Neutrophil (primary cell): Measurements from ENCODE around the gene RAB4A.

Experiments
- H3K27ac ChIP-seq: fragments of 200-600 bp; sonication (generic); 2 replicates; pipeline ENCODE4 v1.5.1; 2016; ENCODE audit warnings: mild to moderate bottlenecking, moderate library complexity
- H3K27me3 ChIP-seq: fragments of 200-600 bp; sonication (generic); 2 replicates; pipeline ENCODE4 v1.6.0; 2016; ENCODE audit warnings: mild to moderate bottlenecking
- H3K36me3 ChIP-seq: fragments of 200-600 bp; sonication (generic); 2 replicates; pipeline ENCODE4 v1.5.1; 2017
- H3K4me1 ChIP-seq, 2 experiments: fragments of 200-600 bp in 1 of 2; sonication (generic) in 1 of 2; 1 replicate in 1 of 2; 2 replicates in 1 of 2; pipeline versions ENCODE4 v1.5.1 to v1.6.1; 2013 to 2016; ENCODE audit warnings: low read depth in 1 of 2, low read length in 1 of 2, mild to moderate bottlenecking in 1 of 2, moderate library complexity in 1 of 2; ENCODE audit not compliant: control insufficient read depth in 1 of 2, insufficient read depth in 1 of 2
- H3K4me3 ChIP-seq, 2 experiments: fragments of 200-600 bp in 1 of 2; sonication (generic) in 1 of 2; 1 replicate in 1 of 2; 2 replicates in 1 of 2; pipeline ENCODE4 v1.5.1; 2013 to 2016; ENCODE audit warnings: low read depth in 1 of 2, low read length in 1 of 2, mild to moderate bottlenecking in 1 of 2, moderate library complexity in 1 of 2
- H3K9me3 ChIP-seq: fragments of 200-600 bp; sonication (generic); 2 replicates; pipeline ENCODE4 v1.5.1; 2016
- TF ChIP-seq, protein P1 (sequence below): fragments of 200-600 bp; sonication (generic); IDR thresholded peaks from 2 replicates; pipeline ENCODE4 v1.5.1; 2016; ENCODE audit warnings: antibody characterized with exemption

RAB4A gene

GRCh38 chr1:229349463-229350385 is 78.8 kb downstream of the RAB4A start:
- H3K4me3 ChIP-seq = no peak overlapping the region
- no peaks in the 10 kb centered on the region for H3K9me3 ChIP-seq
- TF ChIP-seq, protein P1, sequence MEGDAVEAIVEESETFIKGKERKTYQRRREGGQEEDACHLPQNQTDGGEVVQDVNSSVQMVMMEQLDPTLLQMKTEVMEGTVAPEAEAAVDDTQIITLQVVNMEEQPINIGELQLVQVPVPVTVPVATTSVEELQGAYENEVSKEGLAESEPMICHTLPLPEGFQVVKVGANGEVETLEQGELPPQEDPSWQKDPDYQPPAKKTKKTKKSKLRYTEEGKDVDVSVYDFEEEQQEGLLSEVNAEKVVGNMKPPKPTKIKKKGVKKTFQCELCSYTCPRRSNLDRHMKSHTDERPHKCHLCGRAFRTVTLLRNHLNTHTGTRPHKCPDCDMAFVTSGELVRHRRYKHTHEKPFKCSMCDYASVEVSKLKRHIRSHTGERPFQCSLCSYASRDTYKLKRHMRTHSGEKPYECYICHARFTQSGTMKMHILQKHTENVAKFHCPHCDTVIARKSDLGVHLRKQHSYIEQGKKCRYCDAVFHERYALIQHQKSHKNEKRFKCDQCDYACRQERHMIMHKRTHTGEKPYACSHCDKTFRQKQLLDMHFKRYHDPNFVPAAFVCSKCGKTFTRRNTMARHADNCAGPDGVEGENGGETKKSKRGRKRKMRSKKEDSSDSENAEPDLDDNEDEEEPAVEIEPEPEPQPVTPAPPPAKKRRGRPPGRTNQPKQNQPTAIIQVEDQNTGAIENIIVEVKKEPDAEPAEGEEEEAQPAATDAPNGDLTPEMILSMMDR = no peak
- H3K4me1 ChIP-seq = no peaks in the 10 kb centered on the region
- H3K27me3 ChIP-seq = peaks cover 81% of the 10 kb centered on the region
- H3K36me3 ChIP-seq = no peaks in the 10 kb centered on the region
- no peak overlapping the region for H3K27ac ChIP-seq

DNA sequence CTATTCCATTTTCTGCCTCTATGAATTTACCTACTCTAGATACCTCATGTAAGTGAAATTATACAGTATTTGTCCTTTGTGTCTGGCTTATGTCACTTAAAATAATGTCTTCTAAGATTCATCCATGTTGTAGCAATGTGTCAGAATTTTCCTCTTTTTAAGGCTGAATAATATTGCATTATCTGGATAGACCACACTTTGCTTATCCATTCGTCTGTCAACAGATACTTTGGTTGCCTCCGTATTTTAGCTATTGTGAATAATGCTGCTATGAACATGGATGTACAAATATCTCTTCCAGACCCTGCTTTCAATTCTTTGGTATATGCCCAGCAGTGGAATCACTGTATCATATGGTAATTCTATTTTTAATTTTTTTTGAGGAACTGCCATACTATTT is 82.1 kb downstream of the RAB4A start:
- Histone ChIP-seq H3K4me3 (no peak overlapping the region), H3K9me3 (no peaks in the 10 kb centered on the region), H3K27ac (no peak overlapping the region), H3K4me1 (no peaks in the 10 kb centered on the region), H3K36me3 (no peaks in the 10 kb centered on the region), H3K27me3 (peaks cover 78% of the 10 kb centered on the region)
- TF ChIP-seq, protein P1 = no peak

DNA sequence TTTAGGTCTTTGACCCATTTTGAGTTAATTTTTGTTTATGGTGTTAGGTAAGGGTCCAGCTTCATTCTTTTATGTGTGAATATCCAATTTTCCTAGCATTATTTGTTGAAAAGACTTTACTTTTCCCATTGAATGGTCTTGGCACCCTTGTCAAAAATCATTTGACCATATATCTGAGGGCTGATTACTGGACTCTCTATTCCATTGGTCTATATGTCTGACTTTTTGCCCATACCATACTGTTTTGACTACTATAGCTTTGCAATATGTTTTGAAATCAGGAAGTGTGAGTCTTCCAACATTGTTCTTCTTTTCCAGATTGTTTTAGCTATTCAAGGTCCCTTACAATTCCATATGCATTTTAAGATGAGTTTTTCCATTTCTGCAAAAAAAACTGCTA is 83.3 kb downstream of the RAB4A start:
- Histone ChIP-seq H3K27ac (no peak overlapping the region), H3K36me3 (no peaks in the 10 kb centered on the region), H3K27me3 (peaks cover 78% of the 10 kb centered on the region), H3K9me3 (no peaks in the 10 kb centered on the region), H3K4me1 (no peaks in the 10 kb centered on the region), H3K4me3 (no peak overlapping the region)
- TF ChIP-seq, protein P1 = no peak
